Measurements from ENCODE around the gene ATP8A2. TPM values are rescaled to one million over a fixed set of nuclear protein-coding genes. Genes with fewer than 3 reads are reported as not detected.
"Not testable (repeated sequence)": the region's sequence is repeated elsewhere in the genome, so short reads cannot be mapped to it uniquely, and the experiment has no call there.

Gene ATP8A2
- total RNA-seq, 1 donor from 2014 or later, result 1.7 TPM

DNA sequence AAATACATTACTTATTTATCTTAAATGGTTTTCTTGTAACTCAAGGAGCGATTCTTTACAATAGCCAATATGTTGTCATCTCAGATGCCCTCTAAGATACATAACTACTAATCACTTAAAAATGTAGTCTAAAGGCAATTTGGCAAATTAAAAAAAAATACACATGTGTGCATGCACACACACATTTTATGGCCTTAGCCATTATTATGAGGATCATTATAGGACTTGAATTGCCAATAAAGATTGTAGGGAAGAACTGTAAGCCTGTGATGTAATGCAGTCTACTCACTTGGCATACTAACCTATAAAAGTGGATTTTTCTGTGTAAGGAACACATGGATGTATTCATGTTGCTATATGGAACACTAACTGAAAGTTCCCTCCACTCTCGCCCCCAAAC, 405.7 kb downstream of the ATP8A2 start:
- H3K27me3 ChIP-seq (ENCODE audit: low read depth), result no peaks in the 10 kb centered on the region
- H3K4me1 ChIP-seq, result no peaks in the 10 kb centered on the region
- no peak overlapping the region for H3K4me3 ChIP-seq
- ATAC-seq (no peak), DNase-seq (no peak)
- TF ChIP-seq CTCF (IDR thresholded peaks at IDR 0.05), result no peak
- no peaks in the 10 kb centered on the region for H3K9me3 ChIP-seq
- H3K27ac ChIP-seq, result no peak overlapping the region
- intact Hi-C loops (cut with DNase I), result no loop called here
- H3K36me3 ChIP-seq, result no peaks in the 10 kb centered on the region

GRCh38 chr13:25778365-25778764, 406.6 kb downstream of the ATP8A2 start:
- no peak for ATAC-seq
- H3K4me1 ChIP-seq, result no peaks in the 10 kb centered on the region
- intact Hi-C loops (cut with DNase I), result no loop called here
- H3K27me3 ChIP-seq (ENCODE audit: low read depth), result no peaks in the 10 kb centered on the region
- H3K27ac ChIP-seq, result no peak overlapping the region
- H3K9me3 ChIP-seq, result no peaks in the 10 kb centered on the region
- no peak for DNase-seq
- TF ChIP-seq CTCF (IDR thresholded peaks at IDR 0.05), result no peak
- no peaks in the 10 kb centered on the region for H3K36me3 ChIP-seq
- no peak overlapping the region for H3K4me3 ChIP-seq

- no peak for TF ChIP-seq CTCF (IDR thresholded peaks at IDR 0.05)
These were observed 407.1 kb downstream of the ATP8A2 start for GRCh38 chr13:25778808-25779305.

GRCh38 chr13:25783076-25783475, 411.3 kb downstream of the ATP8A2 start:
- Histone ChIP-seq H3K4me1 (no peaks in the 10 kb centered on the region), H3K36me3 (no peaks in the 10 kb centered on the region), H3K27ac (no peak overlapping the region), H3K4me3 (no peak overlapping the region), H3K27me3 (ENCODE audit: low read depth) (no peaks in the 10 kb centered on the region), H3K9me3 (no peaks in the 10 kb centered on the region)
- DNase-seq (no peak), ATAC-seq (no peak)
- TF ChIP-seq CTCF (IDR thresholded peaks at IDR 0.05), result no peak
- intact Hi-C loops (cut with DNase I), result no loop called here

More at GRCh38 chr13:25778808-25779305, 407.1 kb downstream of the ATP8A2 start:
- Histone ChIP-seq H3K9me3 (no peaks in the 10 kb centered on the region), H3K4me1 (no peaks in the 10 kb centered on the region), H3K27me3 (ENCODE audit: low read depth) (no peaks in the 10 kb centered on the region), H3K27ac (no peak overlapping the region), H3K36me3 (no peaks in the 10 kb centered on the region), H3K4me3 (no peak overlapping the region)
- DNase-seq, result no peak
- intact Hi-C loops (cut with DNase I), result no loop called here
- no peak for ATAC-seq

GRCh38 chr13:25783601-25784024, 411.8 kb downstream of the ATP8A2 start:
- Histone ChIP-seq H3K36me3 (no peaks in the 10 kb centered on the region), H3K9me3 (no peaks in the 10 kb centered on the region), H3K4me1 (no peaks in the 10 kb centered on the region), H3K27ac (no peak overlapping the region), H3K4me3 (no peak overlapping the region), H3K27me3 (ENCODE audit: low read depth) (no peaks in the 10 kb centered on the region)
- ATAC-seq (no peak), DNase-seq (no peak)
- no peak for TF ChIP-seq CTCF (IDR thresholded peaks at IDR 0.05)
- intact Hi-C loops (cut with DNase I), result no loop called here

GRCh38 chr13:25784119-25784518, 412.3 kb downstream of the ATP8A2 start:
- H3K4me1 ChIP-seq, result no peaks in the 10 kb centered on the region
- DNase-seq, result no peak
- H3K4me3 ChIP-seq, result no peak overlapping the region
- ATAC-seq, result no peak
- no peak overlapping the region for H3K27ac ChIP-seq
- TF ChIP-seq CTCF (IDR thresholded peaks at IDR 0.05), result no peak
- H3K27me3 ChIP-seq (ENCODE audit: low read depth), result no peaks in the 10 kb centered on the region
- intact Hi-C loops (cut with DNase I), result no loop called here
- no peaks in the 10 kb centered on the region for H3K36me3 ChIP-seq
- no peaks in the 10 kb centered on the region for H3K9me3 ChIP-seq

GRCh38 chr13:25790137-25790536, 418.4 kb downstream of the ATP8A2 start:
- intact Hi-C loops (cut with DNase I); ATAC-seq; DNase-seq; H3K36me3 ChIP-seq; H3K4me3 ChIP-seq; H3K4me1 ChIP-seq; H3K27ac ChIP-seq; H3K9me3 ChIP-seq; H3K27me3 ChIP-seq (ENCODE audit: low read depth): not testable (repeated sequence)

Data from lower lobe of right lung (tissue), 2 donors.